ENCODE data around the gene ST8SIA1.

Gene ST8SIA1

DNA sequence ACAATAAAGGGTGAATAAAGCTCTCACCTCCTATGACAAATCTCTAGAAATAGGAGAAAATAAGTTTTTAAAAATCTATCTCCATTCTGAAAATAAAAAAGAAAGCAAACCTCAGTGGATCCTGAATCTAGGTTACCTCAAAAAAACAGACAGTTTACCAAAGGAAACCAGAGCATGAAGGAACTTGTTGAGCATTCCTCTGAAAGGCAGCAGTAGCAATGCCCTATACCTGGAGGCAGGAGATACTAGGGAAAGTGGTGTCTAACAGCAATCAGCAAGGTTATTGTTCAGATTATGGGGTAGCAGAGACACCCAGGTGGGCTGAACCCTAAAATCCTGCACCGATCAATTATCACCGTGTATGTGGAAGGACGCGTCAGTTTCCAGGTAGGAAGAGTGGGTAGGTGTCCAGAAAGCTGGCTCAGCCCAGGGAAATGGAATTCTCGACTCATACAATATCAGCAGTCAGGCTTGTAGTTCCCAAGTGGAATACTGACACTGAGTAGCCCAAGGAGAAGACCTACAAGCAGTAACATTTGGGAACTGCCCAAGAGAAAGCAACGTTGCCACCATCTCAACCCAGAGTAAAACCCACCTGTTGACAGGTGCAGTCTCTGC lies 128.3 kb downstream of the ST8SIA1 start:
- no peaks in the 10 kb centered on the region for H3K27me3 ChIP-seq
- H3K4me1 ChIP-seq = no peaks in the 10 kb centered on the region
- no peaks in the 10 kb centered on the region for H3K36me3 ChIP-seq
- intact Hi-C loops (cut with DNase I; ENCODE audit: low total_unique reads) = no loop called here
- H3K27ac ChIP-seq = no peak overlapping the region
- TF ChIP-seq, protein P1, sequence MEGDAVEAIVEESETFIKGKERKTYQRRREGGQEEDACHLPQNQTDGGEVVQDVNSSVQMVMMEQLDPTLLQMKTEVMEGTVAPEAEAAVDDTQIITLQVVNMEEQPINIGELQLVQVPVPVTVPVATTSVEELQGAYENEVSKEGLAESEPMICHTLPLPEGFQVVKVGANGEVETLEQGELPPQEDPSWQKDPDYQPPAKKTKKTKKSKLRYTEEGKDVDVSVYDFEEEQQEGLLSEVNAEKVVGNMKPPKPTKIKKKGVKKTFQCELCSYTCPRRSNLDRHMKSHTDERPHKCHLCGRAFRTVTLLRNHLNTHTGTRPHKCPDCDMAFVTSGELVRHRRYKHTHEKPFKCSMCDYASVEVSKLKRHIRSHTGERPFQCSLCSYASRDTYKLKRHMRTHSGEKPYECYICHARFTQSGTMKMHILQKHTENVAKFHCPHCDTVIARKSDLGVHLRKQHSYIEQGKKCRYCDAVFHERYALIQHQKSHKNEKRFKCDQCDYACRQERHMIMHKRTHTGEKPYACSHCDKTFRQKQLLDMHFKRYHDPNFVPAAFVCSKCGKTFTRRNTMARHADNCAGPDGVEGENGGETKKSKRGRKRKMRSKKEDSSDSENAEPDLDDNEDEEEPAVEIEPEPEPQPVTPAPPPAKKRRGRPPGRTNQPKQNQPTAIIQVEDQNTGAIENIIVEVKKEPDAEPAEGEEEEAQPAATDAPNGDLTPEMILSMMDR (IDR thresholded peaks at IDR 0.05) = no peak
- DNase-seq = no peak
- H3K9me3 ChIP-seq = peaks cover 0 to 7% (median 7%) of the 10 kb centered on the region in 3 donors
- no peak overlapping the region for H3K4me3 ChIP-seq

DNA sequence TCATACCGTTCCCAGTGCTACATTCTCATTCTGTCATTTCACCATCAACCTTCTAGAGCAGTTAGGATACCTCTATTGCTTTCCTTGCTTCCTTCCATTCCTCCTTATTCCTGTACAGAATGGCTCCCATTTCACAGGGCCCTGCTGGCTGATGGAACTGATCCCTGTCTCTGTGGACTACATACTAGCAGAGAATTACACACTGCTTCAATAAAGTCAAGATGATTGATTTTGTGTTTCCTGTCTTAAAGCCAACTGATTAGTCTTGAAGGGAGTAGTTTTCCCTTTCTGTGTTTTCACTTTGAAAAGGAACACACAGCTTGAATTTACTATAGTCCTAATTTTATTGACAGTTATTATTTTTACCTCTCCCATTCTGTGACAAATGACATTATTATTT lies 130.1 kb downstream of the ST8SIA1 start:
- Histone ChIP-seq H3K4me1 (no peaks in the 10 kb centered on the region), H3K27me3 (no peaks in the 10 kb centered on the region), H3K27ac (no peak overlapping the region), H3K36me3 (no peaks in the 10 kb centered on the region), H3K4me3 (no peak overlapping the region), H3K9me3 (peaks cover 0 to 7% (median 7%) of the 10 kb centered on the region in 3 donors)
- TF ChIP-seq, protein P1 (IDR thresholded peaks at IDR 0.05) = no peak
- intact Hi-C loops (cut with DNase I; ENCODE audit: low total_unique reads) = no loop called here
- DNase-seq = no peak

DNA sequence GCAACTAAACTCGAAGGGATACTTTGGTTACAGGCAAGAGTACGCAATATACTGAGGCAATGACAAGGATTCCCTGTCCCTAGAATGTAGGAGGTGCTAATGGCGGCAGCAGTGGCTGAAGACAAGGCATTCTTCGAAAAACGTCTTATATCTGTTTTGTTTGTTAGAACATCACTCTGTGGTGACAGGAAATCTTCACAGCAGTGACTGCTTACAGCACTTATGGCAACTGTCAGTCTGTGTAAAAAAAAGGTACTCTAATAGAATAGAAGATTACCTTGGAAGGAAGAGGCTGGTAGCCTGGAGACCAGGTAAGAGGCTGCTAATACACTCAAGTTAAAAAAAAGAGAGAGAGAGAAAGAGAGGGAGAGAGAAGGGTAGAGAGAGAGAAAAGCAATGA lies 131.7 kb downstream of the ST8SIA1 start:
- DNase-seq = no peak
- Histone ChIP-seq H3K9me3 (peaks cover 0 to 7% (median 7%) of the 10 kb centered on the region in 3 donors), H3K27me3 (no peaks in the 10 kb centered on the region), H3K4me1 (no peaks in the 10 kb centered on the region), H3K36me3 (no peaks in the 10 kb centered on the region), H3K4me3 (no peak overlapping the region), H3K27ac (no peak overlapping the region)
- intact Hi-C loops (cut with DNase I; ENCODE audit: low total_unique reads) = no loop called here
- TF ChIP-seq, protein P1 (IDR thresholded peaks at IDR 0.05) = no peak

DNA sequence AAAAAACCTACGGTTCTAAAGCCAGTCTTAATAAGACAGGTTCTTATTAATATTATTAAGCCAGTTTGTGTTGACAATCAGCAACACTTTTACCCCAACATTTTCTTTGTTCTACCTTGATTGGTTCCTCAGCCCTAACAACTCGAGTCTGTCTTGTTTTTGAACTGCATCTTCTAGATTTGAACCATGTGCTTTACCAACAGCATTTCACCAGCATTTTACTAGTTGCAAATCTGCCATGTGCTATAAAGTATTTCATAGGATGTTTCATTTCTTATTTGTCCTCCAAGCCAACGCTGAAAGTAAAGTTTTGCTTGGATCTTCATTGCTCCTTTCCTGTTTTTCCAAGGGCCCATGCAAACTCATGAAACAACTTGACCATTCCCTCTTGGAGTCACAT lies 133.4 kb downstream of the ST8SIA1 start:
- Histone ChIP-seq H3K36me3 (no peaks in the 10 kb centered on the region), H3K4me1 (no peaks in the 10 kb centered on the region), H3K27ac (no peak overlapping the region), H3K4me3 (no peak overlapping the region), H3K27me3 (no peaks in the 10 kb centered on the region), H3K9me3 (peaks cover 0 to 7% (median 7%) of the 10 kb centered on the region in 3 donors)
- no peak for DNase-seq
- TF ChIP-seq, protein P1 (IDR thresholded peaks at IDR 0.05) = no peak
- intact Hi-C loops (cut with DNase I; ENCODE audit: low total_unique reads) = no loop called here

DNA sequence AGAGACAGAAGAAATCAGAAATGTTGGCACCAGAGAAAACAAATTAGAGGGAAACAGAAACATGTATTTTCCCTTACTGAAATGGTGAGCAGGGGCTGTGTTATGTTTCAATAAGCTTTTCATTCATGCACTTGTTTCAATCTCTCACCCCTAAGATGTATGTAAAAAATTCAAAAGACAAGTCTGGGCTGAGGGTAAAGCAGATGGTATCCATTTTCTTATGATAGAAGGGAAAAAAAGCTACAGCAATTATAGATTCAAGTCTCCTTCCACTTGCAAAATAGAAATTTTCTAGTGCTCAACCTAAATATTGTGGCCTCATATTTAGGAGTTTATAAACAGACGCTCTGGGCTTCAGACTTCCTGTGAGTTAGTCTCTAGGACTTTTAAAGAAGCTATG lies 138.3 kb downstream of the ST8SIA1 start:
- intact Hi-C loops (cut with DNase I; ENCODE audit: low total_unique reads) = no loop called here
- no peaks in the 10 kb centered on the region for H3K36me3 ChIP-seq
- H3K27me3 ChIP-seq = no peaks in the 10 kb centered on the region
- H3K4me3 ChIP-seq = no peak overlapping the region
- TF ChIP-seq, protein P1 (IDR thresholded peaks at IDR 0.05) = no peak
- H3K27ac ChIP-seq = no peak overlapping the region
- no peak for DNase-seq
- H3K4me1 ChIP-seq = no peaks in the 10 kb centered on the region
- no peaks in the 10 kb centered on the region for H3K9me3 ChIP-seq

DNA sequence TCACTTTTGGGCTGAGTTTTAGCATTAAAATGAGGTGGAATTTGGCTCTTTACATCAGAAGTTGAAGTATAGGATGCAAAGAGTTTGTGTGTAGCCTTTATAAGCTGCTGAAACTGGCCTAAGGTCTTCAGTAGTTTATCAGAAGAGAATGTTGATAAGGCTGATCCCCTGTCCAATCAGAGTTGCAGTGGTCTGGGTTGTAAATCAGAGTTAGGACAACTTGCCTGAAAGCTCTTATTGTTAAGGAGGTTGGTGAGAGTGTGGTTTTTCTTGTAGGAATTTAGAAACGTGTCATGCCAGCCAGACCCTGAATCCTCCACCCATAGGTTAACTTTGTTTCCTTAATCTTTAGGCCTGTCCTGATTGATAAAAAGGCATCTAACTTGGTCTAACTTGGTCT lies 143.5 kb downstream of the ST8SIA1 start:
- no peak overlapping the region for H3K27ac ChIP-seq
- no peak overlapping the region for H3K4me3 ChIP-seq
- no peak for DNase-seq
- TF ChIP-seq, protein P1 (IDR thresholded peaks at IDR 0.05) = no peak
- H3K4me1 ChIP-seq = no peaks in the 10 kb centered on the region
- no peaks in the 10 kb centered on the region for H3K9me3 ChIP-seq
- no peaks in the 10 kb centered on the region for H3K36me3 ChIP-seq
- no peaks in the 10 kb centered on the region for H3K27me3 ChIP-seq
- intact Hi-C loops (cut with DNase I; ENCODE audit: low total_unique reads) = no loop called here
